ENCODE results near the gene FAM78B.

The FAM78B gene

GRCh38 chr1:166164995-166165660, 1.7 kb downstream of the FAM78B start:
- DNase-seq (ENCODE audit: low read depth) = peak; percentile 24

GRCh38 chr1:166164646-166164994, 2.2 kb downstream of the FAM78B start:
- DNase-seq (ENCODE audit: low read depth) = no peak

GRCh38 chr1:166159656-166160055, 7.1 kb downstream of the FAM78B start:
- no peak for DNase-seq (ENCODE audit: low read depth)

GRCh38 chr1:166156674-166157073, 10.1 kb downstream of the FAM78B start:
- no peak for DNase-seq (ENCODE audit: low read depth)

- no peak for DNase-seq (ENCODE audit: low read depth)
Measured at GRCh38 chr1:166155108-166155507, 11.7 kb downstream of the FAM78B start.

GRCh38 chr1:166153525-166154314, 13.1 kb downstream of the FAM78B start:
- DNase-seq (ENCODE audit: low read depth) = no peak

- DNase-seq (ENCODE audit: low read depth) = no peak
Measured at GRCh38 chr1:166152978-166153377, 13.8 kb downstream of the FAM78B start.

GRCh38 chr1:166151804-166152203, 15.0 kb downstream of the FAM78B start:
- no peak for DNase-seq (ENCODE audit: low read depth)

GRCh38 chr1:166145499-166145898, 21.3 kb downstream of the FAM78B start:
- DNase-seq (ENCODE audit: low read depth) = no peak

GRCh38 chr1:166141969-166142368, 24.8 kb downstream of the FAM78B start:
- DNase-seq (ENCODE audit: low read depth) = no peak

- DNase-seq (ENCODE audit: low read depth) = no peak
Measured at GRCh38 chr1:166140251-166140650, 26.6 kb downstream of the FAM78B start.

GRCh38 chr1:166139735-166140134, 27.1 kb downstream of the FAM78B start:
- DNase-seq (ENCODE audit: low read depth) = no peak

- DNase-seq (ENCODE audit: low read depth) = no peak
Measured at GRCh38 chr1:166136699-166137401, 30.0 kb downstream of the FAM78B start.

GRCh38 chr1:166136222-166136621, 30.6 kb downstream of the FAM78B start:
- DNase-seq (ENCODE audit: low read depth) = no peak

GRCh38 chr1:166133857-166134256, 32.9 kb downstream of the FAM78B start:
- DNase-seq (ENCODE audit: low read depth) = no peak

- no peak for DNase-seq (ENCODE audit: low read depth)
Measured at GRCh38 chr1:166133276-166133841, 33.4 kb downstream of the FAM78B start.

GRCh38 chr1:166132496-166132895, 34.3 kb downstream of the FAM78B start:
- no peak for DNase-seq (ENCODE audit: low read depth)

- no peak for DNase-seq (ENCODE audit: low read depth)
Measured at GRCh38 chr1:166129006-166129405, 37.8 kb downstream of the FAM78B start.

GRCh38 chr1:166128195-166128594, 38.6 kb downstream of the FAM78B start:
- DNase-seq (ENCODE audit: low read depth) = no peak

GRCh38 chr1:166127003-166127402, 39.8 kb downstream of the FAM78B start:
- no peak for DNase-seq (ENCODE audit: low read depth)

- DNase-seq (ENCODE audit: low read depth) = no peak
Measured at GRCh38 chr1:166122873-166123466, 43.8 kb downstream of the FAM78B start.

GRCh38 chr1:166121010-166121409, 45.8 kb downstream of the FAM78B start:
- no peak for DNase-seq (ENCODE audit: low read depth)

Measured in amniotic epithelial cell (primary cell).